Brain microvascular endothelial cell (primary cell): Measurements from ENCODE around the gene MDP1.

Source experiments
- DNase-seq: peaks from one replicate; pipeline ENCODE4 v3.0.0-alpha.2; 2020
- H3K27ac ChIP-seq: fragments of 250-450 bp; sonication (Bioruptor Pico); 2 replicates; pipeline ENCODE4 v1.5.1; 2020; ENCODE audit warnings: mild to moderate bottlenecking, moderate library complexity
- H3K27me3 ChIP-seq: fragments of 250-450 bp; sonication (Bioruptor Pico); replicated peaks from 2 replicates; pipeline ENCODE4 v1.5.1; 2020; ENCODE audit warnings: mild to moderate bottlenecking
- H3K36me3 ChIP-seq: fragments of 250-450 bp; sonication (Bioruptor Pico); replicated peaks from 2 replicates; pipeline ENCODE4 v1.5.1; 2020; ENCODE audit warnings: mild to moderate bottlenecking
- H3K4me3 ChIP-seq: 2 replicates; pipeline ENCODE4 v1.5.1; 2011; ENCODE audit warnings: low read depth, mild to moderate bottlenecking, control low read depth, low read length, moderate library complexity
- CTCF ChIP-seq: IDR thresholded peaks from 2 replicates; pipeline ENCODE4 v1.5.1; 2011; ENCODE audit warnings: low read depth, mild to moderate bottlenecking, moderate library complexity, low read length, control low read depth, inconsistent platforms; ENCODE audit errors: missing control alignments
- in situ Hi-C: cut with HindIII; loops from 2 replicates; pipeline ENCODE4 v1.10.0; 2017; ENCODE audit warnings: low sequenced_read_pairs, low pct_ligation_motif_present

MDP1 gene

GRCh38 chr14:24216345-24216699, 456 bp upstream of the MDP1 start:
- Histone ChIP-seq H3K4me3 (peak overlapping the region; percentile 78), H3K27ac (no peak overlapping the region), H3K27me3 (no peaks in the 10 kb centered on the region), H3K36me3 (peaks cover 10% of the 10 kb centered on the region)
- no peak for TF ChIP-seq CTCF
- DNase-seq = no peak
- in situ Hi-C loops = no loop called here

GRCh38 chr14:24213866-24214662, 1.8 kb downstream of the MDP1 start:
- Histone ChIP-seq H3K36me3 (peaks cover 26% of the 10 kb centered on the region), H3K27ac (peak overlapping the region; percentile 94), H3K27me3 (no peaks in the 10 kb centered on the region), H3K4me3 (peak overlapping the region; percentile 80)
- no peak for DNase-seq
- no peak for TF ChIP-seq CTCF
- in situ Hi-C loops = no loop called here

DNA sequence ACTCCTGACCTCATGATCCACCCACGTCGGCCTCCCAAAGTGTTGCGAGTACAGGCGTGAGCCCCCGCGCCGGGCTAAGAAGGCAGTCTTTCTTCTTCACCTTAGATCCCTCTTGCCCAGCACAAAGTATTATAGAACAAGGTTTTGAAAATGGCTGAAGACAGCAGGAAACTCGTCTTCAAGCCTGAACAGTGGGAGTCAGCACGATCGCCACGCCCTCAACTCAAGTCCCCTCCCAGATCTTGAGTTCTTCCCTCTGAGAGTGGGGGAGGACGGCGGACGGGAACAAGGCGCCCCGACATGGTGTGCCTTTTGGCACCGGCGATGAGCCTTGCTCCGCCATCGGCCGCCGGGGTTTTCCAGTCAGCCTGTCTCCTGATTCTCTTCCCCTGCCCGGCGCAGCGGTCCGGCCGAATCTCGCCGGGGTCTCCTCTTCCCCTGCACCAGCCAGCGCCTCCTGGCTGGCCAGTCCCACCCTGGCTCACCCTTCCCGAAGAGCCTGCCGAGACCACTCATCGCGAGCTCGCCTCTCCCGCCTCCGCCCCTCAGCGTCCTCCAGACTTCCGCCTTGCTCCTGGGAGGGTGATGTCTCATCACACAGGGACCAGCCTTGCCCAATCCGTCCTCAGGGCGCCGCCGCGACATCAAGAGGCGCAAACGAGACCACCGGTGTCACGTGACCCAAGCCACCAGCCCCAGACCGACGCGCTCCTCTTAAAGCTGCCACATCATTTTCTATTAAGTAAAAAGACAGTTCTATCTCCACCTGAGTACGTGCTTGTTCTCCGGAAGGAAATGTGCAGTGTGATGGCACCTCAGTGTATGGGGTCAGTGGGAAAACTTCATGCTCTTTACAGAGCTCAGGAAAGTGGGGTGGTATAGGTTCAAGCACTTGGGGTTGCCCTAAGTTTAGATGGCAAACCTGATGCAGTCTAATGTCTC, 2.7 kb downstream of the MDP1 start, which contains the start of gene CHMP4A:
Gene CHMP4A, minus strand, starts transcription at position 565 of the 942 bp plus-strand sequence. Its CDS starts 49 bp downstream, at position 516.
- peaks cover 26% of the 10 kb centered on the region for H3K36me3 ChIP-seq
- H3K27ac ChIP-seq = peak within 1 kb of the TSS; percentile 94
- H3K4me3 ChIP-seq = peak within 1 kb of the TSS; percentile 80
- in situ Hi-C loops = no loop called here
- H3K27me3 ChIP-seq = no peaks in the 10 kb centered on the region
- TF ChIP-seq CTCF = peak; percentile 40
- DNase-seq = peak; percentile 99

GRCh38 chr14:24211311-24211710, 4.6 kb downstream of the MDP1 start:
- Histone ChIP-seq H3K4me3 (no peak overlapping the region), H3K36me3 (peaks cover 26% of the 10 kb centered on the region), H3K27me3 (no peaks in the 10 kb centered on the region), H3K27ac (no peak overlapping the region)
- TF ChIP-seq CTCF = no peak
- in situ Hi-C loops = no loop called here
- no peak for DNase-seq

- no peak for TF ChIP-seq CTCF
- in situ Hi-C loops = no loop called here
- no peaks in the 10 kb centered on the region for H3K27me3 ChIP-seq
- H3K27ac ChIP-seq = no peak overlapping the region
- H3K4me3 ChIP-seq = no peak overlapping the region
- DNase-seq = no peak
- H3K36me3 ChIP-seq = peaks cover 28% of the 10 kb centered on the region
Observed at GRCh38 chr14:24207625-24208024, 8.2 kb downstream of the MDP1 start.
